Loucy (cell line): ENCODE results near the gene FYN.

Experiments
- CTCF ChIP-seq: fragments of 200-600 bp; sonication (generic); conservative IDR thresholded peaks from 2 replicates; pipeline ENCODE4 v1.5.1; 2014; ENCODE audit warnings: mild to moderate bottlenecking, antibody characterized with exemption, low read length
- EZH2phosphoT487 ChIP-seq: fragments of 200-600 bp; IDR thresholded peaks from 2 replicates; pipeline ENCODE4 v1.6.1; 2018; ENCODE audit warnings: antibody characterized with exemption, mild to moderate bottlenecking, moderate library complexity, borderline replicate concordance

GRCh38 chr6:111829998-111830397 is 43.3 kb downstream of the FYN start:
- TF ChIP-seq CTCF (no peak), EZH2phosphoT487 (no peak)
